GM10847 (cell line): ENCODE measurements around the gene CA5B.

Experiments
- POLR2A ChIP-seq: IDR thresholded peaks from 2 replicates; pipeline ENCODE4 v1.6.1; 2011; ENCODE audit not compliant: insufficient read length; ENCODE audit errors: extremely low read depth

CA5B gene

DNA sequence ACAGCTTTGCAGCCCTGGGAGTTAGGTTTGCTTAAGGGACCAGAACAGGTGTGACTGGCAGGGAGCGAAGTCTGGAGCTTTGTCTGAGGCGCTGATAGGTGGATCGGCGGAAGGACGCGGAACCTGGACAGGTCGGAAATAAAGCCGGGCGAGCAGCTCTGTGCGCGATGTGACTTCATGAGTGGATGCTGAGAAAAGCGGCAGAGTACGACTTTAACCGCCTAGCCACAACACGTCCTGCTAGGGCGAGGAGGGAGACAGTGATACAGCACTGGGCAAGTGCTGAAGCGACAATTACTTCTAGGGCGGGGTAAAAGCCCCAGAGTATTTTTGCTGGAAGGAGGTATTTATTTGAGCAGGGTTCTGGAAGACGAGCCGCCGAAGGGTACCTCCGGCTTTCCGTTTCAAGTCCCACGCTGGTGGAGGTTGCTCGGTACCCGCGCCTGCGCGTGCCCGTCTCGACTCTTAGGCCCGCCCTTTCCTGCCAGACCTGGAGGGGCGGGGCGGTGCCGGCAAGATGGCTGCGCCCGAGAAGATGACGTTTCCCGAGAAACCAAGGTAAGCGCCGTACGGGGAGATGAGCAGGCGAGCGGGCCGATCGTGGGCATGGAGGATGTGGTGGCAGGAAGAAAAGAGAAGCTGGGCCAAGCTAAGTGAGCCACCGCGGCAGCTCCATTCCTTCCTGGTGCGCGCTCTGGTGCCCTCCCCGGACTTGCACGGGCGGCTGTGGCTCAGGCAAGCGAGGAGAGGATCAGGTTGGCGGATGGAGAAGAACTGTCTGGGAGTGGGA, 52.1 kb downstream of the CA5B start, which contains the start of gene ZRSR2:
Gene ZRSR2, plus strand, starts transcription at position 506 of the 790 bp plus-strand sequence. Its CDS starts 12 bp downstream, at position 518.
- peak; percentile 57 for TF ChIP-seq POLR2A

DNA sequence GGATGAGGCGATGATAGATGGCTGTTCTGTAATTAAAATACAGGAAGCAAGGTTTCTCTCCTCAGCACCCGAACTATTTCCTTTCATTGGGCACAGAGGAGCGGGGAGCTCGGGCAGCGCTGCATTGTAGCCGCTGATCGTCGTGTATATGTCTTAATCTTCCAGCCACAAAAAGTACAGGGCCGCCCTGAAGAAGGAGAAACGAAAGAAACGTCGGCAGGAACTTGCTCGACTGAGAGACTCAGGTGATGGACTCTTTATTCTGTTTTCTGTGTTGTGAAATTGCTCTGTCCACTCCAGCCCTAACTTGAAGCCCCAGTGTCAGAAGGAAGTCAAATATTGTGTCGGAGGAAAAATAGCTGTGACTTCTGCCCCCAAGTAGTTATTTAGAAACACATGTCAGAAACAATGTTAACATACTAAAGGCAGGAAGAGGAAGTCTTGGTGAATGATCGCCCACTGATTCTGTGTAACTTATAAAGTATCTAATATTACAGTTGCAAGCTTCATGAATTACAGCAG, 52.8 kb downstream of the CA5B start:
- no peak for TF ChIP-seq POLR2A

DNA sequence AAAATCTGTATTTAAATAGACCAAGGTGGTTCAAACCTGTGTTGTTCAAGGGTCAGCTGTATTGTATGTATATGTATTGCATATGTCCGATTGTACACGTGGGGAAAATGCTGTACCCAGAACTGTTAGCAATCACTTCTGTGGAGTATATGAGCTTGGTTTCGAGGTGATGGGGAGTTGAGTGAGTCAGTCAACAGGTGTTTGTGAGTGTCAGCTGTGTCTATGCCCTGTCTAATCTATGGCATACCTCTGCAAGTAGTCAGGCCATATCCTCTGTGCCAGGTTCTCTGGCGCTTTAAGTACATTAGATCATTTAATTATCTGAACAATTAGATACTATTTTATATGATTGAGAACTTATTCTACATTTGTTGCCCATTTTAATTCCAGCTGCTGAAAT, 59.6 kb downstream of the CA5B start:
- no peak for TF ChIP-seq POLR2A

DNA sequence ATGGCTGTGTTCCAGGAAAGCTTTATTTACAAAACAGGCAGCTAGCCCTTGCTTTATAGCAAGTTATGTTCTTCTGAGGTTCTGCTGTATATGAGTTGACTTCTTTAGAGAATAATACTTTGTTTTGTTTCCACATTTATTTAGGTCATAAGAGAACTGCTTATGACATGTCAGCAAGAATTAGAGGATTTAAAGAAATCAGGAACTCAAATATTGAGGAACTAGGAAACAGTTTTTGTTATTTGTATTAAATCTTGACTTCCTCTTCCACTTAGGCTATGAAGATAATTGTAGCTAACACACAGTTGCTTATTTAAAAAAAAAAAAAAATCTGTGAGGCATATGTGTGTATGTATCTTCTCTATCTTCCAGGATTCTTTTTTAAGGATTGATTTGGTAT, 66.5 kb downstream of the CA5B start:
- TF ChIP-seq POLR2A, result no peak

DNA sequence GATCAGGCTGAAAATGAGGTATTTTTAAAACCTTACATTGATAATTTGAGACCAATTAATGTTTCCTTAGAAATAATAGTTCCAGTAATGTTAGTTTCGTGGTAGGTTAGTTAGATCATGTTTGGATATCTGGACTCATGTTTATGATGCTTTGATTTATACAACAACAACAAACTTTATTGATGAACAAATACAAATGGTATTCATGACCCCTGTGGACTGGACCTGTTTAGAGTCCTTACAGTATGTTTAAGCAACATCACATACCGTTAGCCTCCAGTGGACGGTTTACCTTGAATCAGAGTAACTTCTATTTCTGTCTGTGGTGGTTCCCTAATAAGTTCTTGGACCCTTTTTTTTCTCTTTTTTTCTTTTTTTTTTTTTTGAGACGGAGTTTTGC, 70.2 kb downstream of the CA5B start:
- no peak for TF ChIP-seq POLR2A

DNA sequence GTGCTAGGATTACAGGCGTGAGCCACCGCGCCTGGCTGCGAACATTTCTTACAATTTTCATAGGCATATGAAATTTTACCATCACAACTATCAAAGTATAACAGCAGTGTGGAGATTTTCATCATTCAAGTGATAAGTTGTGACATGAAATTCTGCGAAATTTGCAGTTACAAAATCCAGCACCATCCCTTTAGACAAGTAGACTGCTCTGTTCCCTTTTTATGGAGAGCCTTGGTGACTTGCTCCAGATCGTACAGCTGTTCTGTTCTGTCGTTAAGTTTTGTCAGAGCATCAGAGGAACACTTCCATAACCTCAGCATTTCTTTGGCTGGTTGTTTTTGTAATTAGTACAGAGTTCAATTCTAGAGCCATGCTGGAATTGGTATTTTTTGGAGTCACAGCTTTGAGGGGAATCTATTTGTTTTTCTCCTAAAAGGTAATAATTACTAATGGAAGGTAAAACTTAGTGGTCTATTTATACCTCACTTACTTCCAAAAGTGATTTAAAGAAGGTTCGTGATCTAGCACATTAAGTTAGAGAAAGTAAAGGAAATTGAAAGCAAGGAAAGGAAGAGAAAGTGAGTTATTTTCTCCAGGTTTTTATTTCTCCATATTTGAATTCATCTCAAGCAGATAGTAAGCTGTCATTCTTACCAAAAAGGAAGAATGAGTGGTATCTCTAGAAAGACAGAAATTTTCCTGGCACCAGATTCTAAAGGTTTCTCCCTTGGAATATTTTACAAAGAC, 74.3 kb downstream of the CA5B start:
- TF ChIP-seq POLR2A, result no peak

DNA sequence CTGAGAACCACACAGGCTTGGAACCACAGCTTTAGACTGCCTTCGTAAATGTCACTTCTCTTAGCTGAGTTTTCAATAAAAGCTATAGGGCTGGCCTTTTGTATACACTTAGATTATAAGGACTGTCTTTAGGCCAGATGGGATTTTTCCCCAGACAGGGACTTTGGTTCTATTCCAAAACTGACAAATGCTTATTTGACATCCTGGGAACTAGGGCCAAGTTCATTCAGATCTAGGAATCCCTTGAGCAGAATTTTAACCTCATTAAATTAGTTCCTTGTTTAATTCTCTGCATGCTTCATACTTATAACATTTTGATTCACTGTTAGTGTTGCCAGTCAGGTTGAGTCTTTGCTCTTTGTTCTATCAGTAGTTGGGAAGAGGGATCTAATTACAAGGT, 75.3 kb downstream of the CA5B start:
- TF ChIP-seq POLR2A, result no peak

DNA sequence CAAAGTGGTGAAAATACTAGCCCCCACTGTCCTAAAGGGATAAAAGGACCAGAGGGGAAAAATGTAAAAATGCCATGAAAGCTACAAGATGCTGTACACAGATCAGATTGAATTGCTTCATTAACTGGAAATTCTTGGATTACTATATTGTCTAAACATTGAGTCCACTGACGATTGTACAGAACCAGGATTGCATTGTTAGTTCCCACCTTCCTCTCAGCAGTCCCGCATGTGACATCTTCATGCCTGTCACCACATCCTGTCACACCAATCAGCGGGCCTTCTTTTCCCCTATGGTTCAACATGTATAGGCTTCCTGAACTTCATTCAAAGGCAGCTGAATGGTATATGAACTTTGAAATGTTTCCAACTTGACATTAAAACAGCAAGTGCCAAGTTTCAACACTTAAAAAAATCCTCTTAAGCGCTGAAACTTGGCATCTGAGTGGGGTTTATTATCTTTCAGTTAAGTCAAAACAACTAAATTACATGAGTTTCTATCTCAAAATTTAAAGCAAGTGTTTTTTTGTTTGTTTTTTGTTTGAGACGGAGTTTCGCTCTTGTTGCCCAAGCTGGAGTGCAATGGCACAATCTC, 76.8 kb downstream of the CA5B start:
- no peak for TF ChIP-seq POLR2A

DNA sequence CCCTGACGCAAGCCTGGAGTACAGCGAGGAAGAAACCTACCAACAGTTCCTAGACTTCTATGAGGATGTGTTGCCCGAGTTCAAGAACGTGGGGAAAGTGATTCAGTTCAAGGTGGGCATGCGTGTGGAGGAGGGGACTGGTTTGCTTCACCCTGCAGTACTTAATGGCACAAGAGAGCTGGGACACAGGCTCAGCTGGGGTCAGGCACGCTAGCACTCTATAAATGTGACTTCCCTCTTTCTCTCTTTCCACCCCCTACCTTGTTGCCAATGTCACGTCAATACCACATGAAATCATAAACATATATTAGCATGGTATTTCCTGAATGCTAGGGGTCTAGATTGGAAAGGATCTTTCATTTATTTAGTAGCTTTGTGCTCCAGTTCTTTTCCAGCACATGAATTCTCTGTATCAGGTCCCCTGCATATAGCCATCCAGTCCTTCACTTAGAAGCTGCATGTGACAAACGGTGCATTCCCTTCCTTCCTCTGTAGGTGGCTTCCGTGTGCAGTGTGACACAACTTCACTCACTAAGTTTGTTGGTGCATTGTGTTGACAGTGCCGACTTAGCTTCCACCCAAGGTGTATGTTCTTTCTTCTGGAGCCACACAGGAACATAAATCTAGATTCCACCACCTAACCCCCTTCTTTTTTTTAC, 77.8 kb downstream of the CA5B start:
- TF ChIP-seq POLR2A, result no peak

DNA sequence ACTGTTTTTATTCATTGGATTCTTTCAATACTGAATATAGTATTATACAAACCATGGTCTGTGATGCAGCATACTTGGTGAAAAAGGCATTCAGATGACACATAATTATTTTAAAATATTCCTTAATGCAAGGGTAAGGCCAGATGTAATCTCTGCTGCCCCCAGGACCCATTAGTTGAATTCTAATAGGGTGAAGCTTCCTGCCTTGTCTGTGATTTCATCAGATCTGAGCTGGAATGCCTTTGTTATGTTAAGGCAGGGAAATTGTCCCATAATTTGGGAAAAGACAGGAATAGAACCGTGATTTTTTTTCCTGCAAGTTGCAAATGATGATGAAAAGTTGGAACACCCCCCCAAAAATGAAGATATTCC, 78.4 kb downstream of the CA5B start:
- TF ChIP-seq POLR2A, result no peak

DNA sequence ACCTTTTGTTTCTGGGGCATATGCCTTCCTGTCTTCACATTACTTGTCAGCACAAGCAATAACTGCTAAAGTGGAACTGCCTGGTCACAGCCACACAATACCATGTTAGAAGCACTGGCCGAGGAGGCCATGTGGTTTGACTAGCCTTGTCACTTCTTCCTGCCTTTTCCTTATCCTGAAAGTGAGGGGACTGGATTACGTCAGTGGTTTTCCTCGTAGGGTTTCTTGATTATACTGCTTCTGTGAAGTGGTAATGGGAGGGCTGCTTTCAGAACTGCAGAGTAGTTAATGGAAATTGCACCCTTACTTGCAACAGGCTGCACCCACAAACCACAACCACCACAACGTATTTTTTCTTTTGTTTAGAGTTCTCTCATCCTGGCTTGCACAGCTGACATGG, 78.8 kb downstream of the CA5B start:
- no peak for TF ChIP-seq POLR2A

DNA sequence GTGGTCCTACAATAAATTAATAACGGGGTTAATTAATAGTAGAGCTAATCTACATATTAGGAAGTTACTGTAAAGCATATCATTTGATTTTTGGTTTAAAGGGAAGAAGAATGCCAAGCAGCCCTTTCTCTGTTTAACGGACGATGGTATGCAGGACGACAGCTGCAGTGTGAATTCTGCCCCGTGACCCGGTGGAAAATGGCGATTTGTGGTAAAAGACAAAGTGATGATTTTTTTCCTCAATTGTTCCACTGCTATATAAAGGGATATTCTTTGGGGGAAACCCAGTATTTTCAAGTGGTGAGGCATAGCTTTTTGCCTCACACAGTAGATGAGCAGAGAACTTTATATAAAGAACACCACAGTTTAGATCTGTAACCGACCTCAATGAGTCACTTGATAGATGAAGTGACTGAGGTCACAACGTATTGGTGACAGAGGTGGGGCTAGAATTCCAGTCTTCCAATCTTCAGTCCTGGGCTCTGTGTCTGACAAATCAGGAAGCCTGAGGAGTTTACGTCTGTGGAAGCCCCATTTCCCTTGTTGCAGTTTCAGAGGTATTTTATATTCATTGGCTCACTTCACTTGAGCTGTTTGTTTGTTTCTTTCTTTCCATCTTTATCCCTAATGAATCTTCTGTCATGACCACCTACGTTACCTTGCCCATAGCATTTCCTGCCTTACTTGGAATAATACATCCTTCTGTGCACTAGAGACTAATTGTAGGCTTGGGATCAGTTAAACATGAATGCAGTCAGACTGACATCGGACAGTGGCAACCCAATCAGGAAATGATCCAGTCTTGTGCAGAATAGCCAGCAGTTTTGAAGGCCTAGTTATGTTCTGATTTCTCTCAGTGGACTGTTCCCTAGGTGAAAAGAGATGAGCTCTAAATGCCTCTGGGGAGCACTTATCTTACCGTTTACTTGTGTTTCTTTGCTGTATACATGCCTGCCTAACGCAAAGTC, 82.3 kb downstream of the CA5B start:
- TF ChIP-seq POLR2A, result no peak

DNA sequence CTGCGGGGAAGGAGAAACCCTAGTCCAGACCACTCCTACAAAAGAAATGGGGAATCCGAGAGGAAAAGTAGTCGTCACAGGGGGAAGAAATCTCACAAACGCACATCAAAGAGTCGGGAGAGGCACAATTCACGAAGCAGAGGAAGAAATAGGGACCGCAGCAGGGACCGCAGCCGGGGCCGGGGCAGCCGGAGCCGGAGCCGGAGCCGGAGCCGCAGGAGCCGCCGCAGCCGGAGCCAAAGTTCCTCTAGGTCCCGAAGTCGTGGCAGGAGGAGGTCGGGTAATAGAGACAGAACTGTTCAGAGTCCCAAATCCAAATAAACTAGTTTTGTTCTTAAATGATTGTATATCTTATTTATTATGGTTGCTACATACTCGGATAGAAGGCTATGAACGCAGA, 84.9 kb downstream of the CA5B start:
- no peak for TF ChIP-seq POLR2A

DNA sequence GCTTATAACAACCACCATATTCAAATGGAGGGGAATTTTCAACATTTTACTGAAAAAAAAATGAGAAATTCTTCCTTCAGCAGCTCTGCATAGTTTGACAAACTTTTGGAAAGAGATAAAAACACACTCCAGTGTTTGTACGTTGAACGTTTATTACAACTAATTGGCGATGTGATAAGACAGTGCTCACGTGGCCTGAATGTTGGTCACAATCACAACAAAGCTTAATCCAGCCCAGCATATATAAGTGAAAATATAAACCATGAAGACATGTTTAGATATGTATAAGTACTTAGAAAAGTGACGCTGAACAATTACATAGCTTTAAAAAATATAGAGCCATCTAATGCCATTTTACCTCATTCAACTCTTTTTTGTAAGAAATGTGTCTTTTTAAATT, 87.9 kb downstream of the CA5B start:
- TF ChIP-seq POLR2A, result no peak
